Uterus (tissue), 2 donors: ENCODE measurements around the gene ACTBL2.

ENCODE experiments used
- POLR2A ChIP-seq, 2 donors: fragments of 450-650 bp; IDR thresholded peaks; one replicate each; pipeline ENCODE4 v1.6.1; 2016; ENCODE audit warnings: antibody characterized with exemption in 2 of 2, mild to moderate bottlenecking in 1 of 2, moderate library complexity in 1 of 2
- TF ChIP-seq, protein P1 (sequence below), 4 experiments: fragments of 200-600 bp in 2 of 4; fragments of 450-650 bp in 2 of 4; sonication (generic) in 2 of 4; IDR thresholded peaks; one replicate each; pipeline ENCODE4 v1.5.1; 2016 to 2019; ENCODE audit warnings: antibody characterized with exemption in 4 of 4, mild to moderate bottlenecking in 2 of 4, moderate library complexity in 1 of 4

DNA sequence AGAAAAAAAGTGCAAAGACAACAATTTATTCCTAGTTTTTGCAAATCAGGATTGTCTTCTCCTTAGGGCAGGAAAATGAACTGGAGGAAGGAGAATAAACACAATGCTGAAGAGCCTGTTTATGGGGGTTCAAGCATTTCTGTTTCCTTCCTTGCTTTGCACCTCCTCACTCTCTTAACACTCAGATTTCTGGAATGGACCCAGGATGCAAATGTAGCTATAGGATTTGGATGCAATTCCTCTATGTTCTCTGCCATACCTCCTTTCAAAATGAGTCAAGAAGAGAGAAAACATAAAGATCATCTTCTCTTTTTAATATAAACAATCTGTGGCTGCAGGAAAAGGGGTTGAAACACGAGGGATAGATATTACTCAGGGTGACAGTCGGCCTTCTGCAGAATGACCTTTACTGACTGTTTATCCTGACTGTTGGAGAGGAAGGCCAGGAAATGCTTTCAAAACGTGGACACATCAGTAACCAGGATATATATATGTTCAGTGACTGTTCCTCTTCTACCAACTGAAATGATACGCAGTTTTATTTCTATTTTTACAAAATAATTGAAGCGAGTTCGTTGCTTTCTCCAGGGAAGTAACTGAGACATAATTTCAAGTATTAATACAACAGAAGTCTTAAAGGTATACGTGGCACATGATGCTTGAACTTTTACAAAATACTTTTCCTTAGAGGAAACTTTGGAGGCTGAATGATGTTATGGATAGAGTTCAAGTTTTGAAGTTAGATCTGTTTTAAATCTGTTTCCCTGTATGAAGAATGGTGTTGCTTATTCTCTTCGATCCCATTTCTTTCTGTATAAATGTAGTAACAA lies 44.4 kb downstream of the ACTBL2 start:
- TF ChIP-seq, protein P1, sequence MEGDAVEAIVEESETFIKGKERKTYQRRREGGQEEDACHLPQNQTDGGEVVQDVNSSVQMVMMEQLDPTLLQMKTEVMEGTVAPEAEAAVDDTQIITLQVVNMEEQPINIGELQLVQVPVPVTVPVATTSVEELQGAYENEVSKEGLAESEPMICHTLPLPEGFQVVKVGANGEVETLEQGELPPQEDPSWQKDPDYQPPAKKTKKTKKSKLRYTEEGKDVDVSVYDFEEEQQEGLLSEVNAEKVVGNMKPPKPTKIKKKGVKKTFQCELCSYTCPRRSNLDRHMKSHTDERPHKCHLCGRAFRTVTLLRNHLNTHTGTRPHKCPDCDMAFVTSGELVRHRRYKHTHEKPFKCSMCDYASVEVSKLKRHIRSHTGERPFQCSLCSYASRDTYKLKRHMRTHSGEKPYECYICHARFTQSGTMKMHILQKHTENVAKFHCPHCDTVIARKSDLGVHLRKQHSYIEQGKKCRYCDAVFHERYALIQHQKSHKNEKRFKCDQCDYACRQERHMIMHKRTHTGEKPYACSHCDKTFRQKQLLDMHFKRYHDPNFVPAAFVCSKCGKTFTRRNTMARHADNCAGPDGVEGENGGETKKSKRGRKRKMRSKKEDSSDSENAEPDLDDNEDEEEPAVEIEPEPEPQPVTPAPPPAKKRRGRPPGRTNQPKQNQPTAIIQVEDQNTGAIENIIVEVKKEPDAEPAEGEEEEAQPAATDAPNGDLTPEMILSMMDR (IDR thresholded peaks at IDR 0.05): no peak
- TF ChIP-seq POLR2A (IDR thresholded peaks at IDR 0.05): no peak
